ENCODE results near the gene NLN. TPM values are rescaled to one million over a fixed set of nuclear protein-coding genes. Genes with fewer than 3 reads are reported as not detected.

NLN gene
- total and polyA plus RNA-seq, 2 of the 4 experiments (the other 2 are of a cell fraction): 19.1 to 37.1 TPM

GRCh38 chr5:65707663-65708062 is 14.3 kb upstream of the NLN start:
- no peak overlapping the region for H3K4me2 ChIP-seq (ENCODE audit: low read depth, low read length)
- no peaks in the 10 kb centered on the region for H3K4me1 ChIP-seq (ENCODE audit: control insufficient read depth, insufficient read depth, low read length)
- H3K4ac ChIP-seq (ENCODE audit: low read depth, low read length): no peak overlapping the region
- intact Hi-C loops (cut with micrococcal nuclease): no loop called here
- H3K18ac ChIP-seq (ENCODE audit: low read depth, low read length): no peak overlapping the region
- H3K79me1 ChIP-seq (ENCODE audit: low read depth in 1 of 2, low read length in 2 of 2): peaks cover 4 to 9% of the 10 kb centered on the region in 2 experiments; a peak in 3 of 4 replicates
- no peak overlapping the region for H2BK5ac ChIP-seq (ENCODE audit: low read depth, low read length, poor library complexity, severe bottlenecking)
- TF ChIP-seq RFX5 (IDR thresholded peaks at IDR 0.05; ENCODE audit: low read depth, low read length) (no peak), ELK1 (IDR thresholded peaks at IDR 0.05; ENCODE audit: borderline replicate concordance, low read depth, low read length) (no peak), MAFK (IDR thresholded peaks at IDR 0.05; ENCODE audit: low read depth, low read length) (no peak), BHLHE40 (IDR thresholded peaks at IDR 0.05; ENCODE audit: low read depth, low read length) (no peak), MAZ (IDR thresholded peaks at IDR 0.05; ENCODE audit: borderline replicate concordance, low read depth, low read length) (no peak), SMC3 (IDR thresholded peaks at IDR 0.05; ENCODE audit: low read depth, low read length) (no peak), CEBPB (IDR thresholded peaks at IDR 0.05; ENCODE audit: low read depth, low read length) (no peak)
- ChIA-PET POLR2A (ENCODE audit: unreplicated experiment) (no interaction called here), CTCF (no interaction called here)
- DNase-seq (no peak), ATAC-seq (ENCODE audit: low read depth) (no peak)
- no peak overlapping the region for H2BK20ac ChIP-seq (ENCODE audit: low read depth, low read length)
- H2AK9ac ChIP-seq (replicated peaks; ENCODE audit: low read depth, low read length, poor library complexity): no peak overlapping the region
- BruUV-seq (replicated peaks): no TSS peak
- in situ Hi-C loops (cut with MboI; ENCODE audit: low sequenced_read_pairs): no loop called here
- H2BK120ac ChIP-seq (ENCODE audit: low read depth, low read length): no peak overlapping the region
- H3K4me3 ChIP-seq (ENCODE audit: insufficient read depth, low read depth, low read length): no peak overlapping the region
- H3K36me3 ChIP-seq (ENCODE audit: control insufficient read depth, insufficient read depth, low read length): peaks cover 17% of the 10 kb centered on the region
- no peak overlapping the region for H4K5ac ChIP-seq (ENCODE audit: low read depth, low read length)
- H3K27me3 ChIP-seq (ENCODE audit: control insufficient read depth, insufficient read depth, low read length): no peaks in the 10 kb centered on the region
- WGBS, 2 experiments (ENCODE audit: extremely low coverage in 2 of 2, insufficient read length in 1 of 2): no CpG with 5 or more reads among the region's 4 CpGs
- no peak overlapping the region for H3K9ac ChIP-seq (ENCODE audit: low read depth, low read length)
- H3K27ac ChIP-seq (ENCODE audit: insufficient read depth, low read length): no peak overlapping the region
- H4K8ac ChIP-seq (ENCODE audit: low read depth in 2 of 2, low read length in 2 of 2): no peak overlapping the region
- no peaks in the 10 kb centered on the region for H3K9me3 ChIP-seq (ENCODE audit: control insufficient read depth, insufficient read depth, low read length)
- no peaks in the 10 kb centered on the region for H4K20me1 ChIP-seq (ENCODE audit: insufficient read depth, low read length)
- H4K91ac ChIP-seq (ENCODE audit: insufficient read depth, low read depth, low read length): no peak overlapping the region
- H3K56ac ChIP-seq (ENCODE audit: extremely low read depth, insufficient read depth, low read length): no peak overlapping the region
- no peak overlapping the region for H2BK15ac ChIP-seq (ENCODE audit: low read depth, low read length)
- dilution Hi-C loops (cut with HindIII; ENCODE audit: low sequenced_read_pairs, unreplicated experiment): no loop called here
- H2AFZ ChIP-seq (replicated peaks; ENCODE audit: low read length, poor library complexity): no peak overlapping the region
- no peak overlapping the region for H2AK5ac ChIP-seq (ENCODE audit: low read depth, low read length)
- no peak overlapping the region for H3K14ac ChIP-seq (replicated peaks; ENCODE audit: low read depth, low read length)
- H3K9me1 ChIP-seq (ENCODE audit: insufficient read depth, low read length): no peaks in the 10 kb centered on the region
- no peak overlapping the region for H3K23ac ChIP-seq (ENCODE audit: low read depth, low read length)
